Measurements from ENCODE around the gene HDAC7. TPM values are rescaled to one million over a fixed set of nuclear protein-coding genes. Genes with fewer than 3 reads are reported as not detected.

Gene HDAC7
- total and polyA plus RNA-seq, 4 donors = 49.3 to 119 (median 69.7) TPM

GRCh38 chr12:47752121-47752520, 67.6 kb downstream of the HDAC7 start:
- Histone ChIP-seq H3K36me3 (ENCODE audit: control insufficient read depth in 4 of 4, insufficient read depth in 4 of 4, low read length in 4 of 4) (peaks cover 0 to 21% (median 0%) of the 10 kb centered on the region in 4 donors), H3K27ac (ENCODE audit: low read depth in 1 of 2, low read length in 1 of 2) (no peak overlapping the region), H3K27me3 (ENCODE audit: control insufficient read depth in 3 of 3, insufficient read depth in 3 of 3, low read length in 2 of 3) (no peaks in the 10 kb centered on the region), H3K4me1 (ENCODE audit: control insufficient read depth in 5 of 5, insufficient read depth in 5 of 5, low read length in 5 of 5) (peaks cover 7 to 23% (median 13%) of the 10 kb centered on the region in 5 donors), H3K9ac (ENCODE audit: insufficient read depth in 1 of 2, low read length in 2 of 2) (no peak overlapping the region), H3K4me3 (no peak overlapping the region), H3K9me3 (ENCODE audit: control insufficient read depth in 4 of 4, insufficient read depth in 3 of 4, low read length in 3 of 4) (no peaks in the 10 kb centered on the region)
- no peak for DNase-seq
- no peak for TF ChIP-seq CTCF (IDR thresholded peaks at IDR 0.05; ENCODE audit: control extremely low read depth, extremely low read depth)
- WGBS, 2 donors = 89 to 96% methylated on average over 4 of the region's 4 CpGs
- no peak for ATAC-seq (ENCODE audit: insufficient read depth, low FRiP score)

- TF ChIP-seq CTCF (IDR thresholded peaks at IDR 0.05; ENCODE audit: control extremely low read depth, extremely low read depth) = no peak
- no peaks in the 10 kb centered on the region for H3K9me3 ChIP-seq (ENCODE audit: control insufficient read depth in 4 of 4, insufficient read depth in 3 of 4, low read length in 3 of 4)
- H3K4me1 ChIP-seq (ENCODE audit: control insufficient read depth in 5 of 5, insufficient read depth in 5 of 5, low read length in 5 of 5) = peaks cover 7 to 23% (median 13%) of the 10 kb centered on the region in 5 donors
- H3K27me3 ChIP-seq (ENCODE audit: control insufficient read depth in 3 of 3, insufficient read depth in 3 of 3, low read length in 2 of 3) = no peaks in the 10 kb centered on the region
- DNase-seq (no peak), ATAC-seq (ENCODE audit: insufficient read depth, low FRiP score) (no peak)
- H3K4me3 ChIP-seq = no peak overlapping the region
- 82 to 87% methylated on average over 9 of the region's 9 CpGs for WGBS, 2 donors
- H3K9ac ChIP-seq (ENCODE audit: insufficient read depth in 1 of 2, low read length in 2 of 2) = no peak overlapping the region
- peaks cover 0 to 24% (median 0%) of the 10 kb centered on the region in 4 donors for H3K36me3 ChIP-seq (ENCODE audit: control insufficient read depth in 4 of 4, insufficient read depth in 4 of 4, low read length in 4 of 4)
- no peak overlapping the region for H3K27ac ChIP-seq (ENCODE audit: low read depth in 1 of 2, low read length in 1 of 2)
Measured at GRCh38 chr12:47751561-47751960, 68.1 kb downstream of the HDAC7 start.

GRCh38 chr12:47750916-47751470, 68.7 kb downstream of the HDAC7 start:
- Histone ChIP-seq H3K9ac (ENCODE audit: insufficient read depth in 1 of 2, low read length in 2 of 2) (no peak overlapping the region), H3K27me3 (ENCODE audit: control insufficient read depth in 3 of 3, insufficient read depth in 3 of 3, low read length in 2 of 3) (no peaks in the 10 kb centered on the region), H3K9me3 (ENCODE audit: control insufficient read depth in 4 of 4, insufficient read depth in 3 of 4, low read length in 3 of 4) (no peaks in the 10 kb centered on the region), H3K4me1 (ENCODE audit: control insufficient read depth in 5 of 5, insufficient read depth in 5 of 5, low read length in 5 of 5) (peaks cover 7 to 22% (median 13%) of the 10 kb centered on the region in 5 donors), H3K27ac (ENCODE audit: low read depth in 1 of 2, low read length in 1 of 2) (no peak overlapping the region), H3K4me3 (no peak overlapping the region), H3K36me3 (ENCODE audit: control insufficient read depth in 4 of 4, insufficient read depth in 4 of 4, low read length in 4 of 4) (peaks cover 0 to 24% (median 0%) of the 10 kb centered on the region in 4 donors)
- no peak for ATAC-seq (ENCODE audit: insufficient read depth, low FRiP score)
- 91 to 93% methylated on average over 19 of the region's 19 CpGs for WGBS, 2 donors
- no peak for DNase-seq
- TF ChIP-seq CTCF (IDR thresholded peaks at IDR 0.05; ENCODE audit: control extremely low read depth, extremely low read depth) = no peak
